ENCODE measurements around the gene CACNA1C.

The CACNA1C gene

GRCh38 chr12:2745655-2746054 is 692.9 kb downstream of the CACNA1C start:
- no peak for DNase-seq (ENCODE audit: low read depth)

Data from activated T-cell treated with anti-CD3 and anti-CD28 coated beads for 48 hours (primary cell).